WERI-Rb-1 (cell line): Measurements from ENCODE around the gene AHDC1.

Source experiments
- DNase-seq: peaks from one replicate; pipeline ENCODE4 v3.0.0-alpha.2; 2020
- H3K27ac ChIP-seq: fragments of 250-450 bp; sonication (Bioruptor Pico); 2 replicates; pipeline ENCODE4 v1.5.1; 2020; ENCODE audit warnings: mild to moderate bottlenecking, moderate library complexity
- H3K27me3 ChIP-seq: fragments of 250-450 bp; sonication (Bioruptor Pico); 2 replicates; pipeline ENCODE4 v1.5.1; 2021; ENCODE audit warnings: mild to moderate bottlenecking, low read depth, moderate library complexity; ENCODE audit not compliant: insufficient read depth, severe bottlenecking
- H3K36me3 ChIP-seq: fragments of 250-450 bp; sonication (Bioruptor Pico); 2 replicates; pipeline ENCODE4 v1.5.1; 2020; ENCODE audit warnings: mild to moderate bottlenecking, moderate library complexity
- H3K4me3 ChIP-seq: 2 replicates; pipeline ENCODE4 v1.5.1; 2011; ENCODE audit warnings: low read depth, mild to moderate bottlenecking, control low read depth, low read length
- H3K9me3 ChIP-seq: fragments of 250-450 bp; sonication (Bioruptor Pico); 2 replicates; pipeline ENCODE4 v1.5.1; 2021; ENCODE audit warnings: mild to moderate bottlenecking, moderate library complexity; ENCODE audit not compliant: severe bottlenecking
- CTCF ChIP-seq: IDR thresholded peaks from 2 replicates; pipeline ENCODE4 v1.5.1; 2011; ENCODE audit warnings: low read depth, mild to moderate bottlenecking, control low read depth, inconsistent platforms, low read length

AHDC1 gene

GRCh38 chr1:27515626-27516025, 88.3 kb downstream of the AHDC1 start:
- no peak for DNase-seq
- Histone ChIP-seq H3K9me3 (no peaks in the 10 kb centered on the region), H3K27ac (no peak overlapping the region), H3K36me3 (no peaks in the 10 kb centered on the region), H3K4me3 (no peak overlapping the region), H3K27me3 (no peaks in the 10 kb centered on the region)
- TF ChIP-seq CTCF = no peak

- Histone ChIP-seq H3K4me3 (no peak overlapping the region), H3K36me3 (no peaks in the 10 kb centered on the region), H3K27me3 (no peaks in the 10 kb centered on the region), H3K9me3 (no peaks in the 10 kb centered on the region), H3K27ac (no peak overlapping the region)
- no peak for DNase-seq
- no peak for TF ChIP-seq CTCF
Measured at GRCh38 chr1:27513958-27514357, 90.0 kb downstream of the AHDC1 start.

- H3K27ac ChIP-seq = no peak overlapping the region
- no peak for DNase-seq
- no peak for TF ChIP-seq CTCF
- H3K9me3 ChIP-seq = no peaks in the 10 kb centered on the region
- H3K4me3 ChIP-seq = no peak overlapping the region
- no peaks in the 10 kb centered on the region for H3K36me3 ChIP-seq
- no peaks in the 10 kb centered on the region for H3K27me3 ChIP-seq
Measured at GRCh38 chr1:27513528-27513927, 90.4 kb downstream of the AHDC1 start.

GRCh38 chr1:27509127-27510080, 94.5 kb downstream of the AHDC1 start:
- no peak overlapping the region for H3K27ac ChIP-seq
- H3K27me3 ChIP-seq = no peaks in the 10 kb centered on the region
- no peaks in the 10 kb centered on the region for H3K9me3 ChIP-seq
- DNase-seq = no peak
- H3K36me3 ChIP-seq = no peaks in the 10 kb centered on the region
- H3K4me3 ChIP-seq = no peak overlapping the region
- no peak for TF ChIP-seq CTCF

GRCh38 chr1:27507960-27508665, 95.8 kb downstream of the AHDC1 start:
- TF ChIP-seq CTCF = peak; percentile 20; the same call in 1 of the 2 replicates
- no peak overlapping the region for H3K27ac ChIP-seq
- H3K4me3 ChIP-seq = no peak overlapping the region
- no peak for DNase-seq
- H3K9me3 ChIP-seq = no peaks in the 10 kb centered on the region
- no peaks in the 10 kb centered on the region for H3K27me3 ChIP-seq
- no peaks in the 10 kb centered on the region for H3K36me3 ChIP-seq
